Astrocyte (in vitro differentiated cells and primary cell): ENCODE measurements around the gene LMX1A.

ENCODE experiments used
- CTCF ChIP-seq: IDR thresholded peaks from 2 replicates; pipeline ENCODE4 v1.5.1; 2011; ENCODE audit warnings: low read depth, mild to moderate bottlenecking, inconsistent platforms, low read length, moderate library complexity; ENCODE audit not compliant: insufficient read depth
- EZH2 ChIP-seq: IDR thresholded peaks from 2 replicates; pipeline ENCODE4 v1.6.1; 2012; ENCODE audit warnings: mild to moderate bottlenecking, low read length, inconsistent platforms; ENCODE audit not compliant: insufficient read depth

- no peak for TF ChIP-seq CTCF
- TF ChIP-seq EZH2, result no peak
These were observed 53.1 kb downstream of the LMX1A start for GRCh38 chr1:165303386-165303785.
